Breast epithelium (tissue), 3 donors: ENCODE results near the gene ALMS1.

Source experiments
- POLR2A ChIP-seq: fragments of 450-650 bp; IDR thresholded peaks from one replicate; pipeline ENCODE4 v1.6.1; 2016; ENCODE audit warnings: antibody characterized with exemption, mild to moderate bottlenecking, moderate library complexity
- TF ChIP-seq, protein P1 (sequence below), 3 donors: fragments of 450-650 bp; IDR thresholded peaks; one replicate each; pipeline ENCODE4 v1.5.1; 2016 to 2017; ENCODE audit warnings: antibody characterized with exemption in 3 of 3, mild to moderate bottlenecking in 3 of 3, moderate library complexity in 3 of 3

GRCh38 chr2:73368781-73369180 is 16.9 kb upstream of the ALMS1 start:
- TF ChIP-seq, protein P1, sequence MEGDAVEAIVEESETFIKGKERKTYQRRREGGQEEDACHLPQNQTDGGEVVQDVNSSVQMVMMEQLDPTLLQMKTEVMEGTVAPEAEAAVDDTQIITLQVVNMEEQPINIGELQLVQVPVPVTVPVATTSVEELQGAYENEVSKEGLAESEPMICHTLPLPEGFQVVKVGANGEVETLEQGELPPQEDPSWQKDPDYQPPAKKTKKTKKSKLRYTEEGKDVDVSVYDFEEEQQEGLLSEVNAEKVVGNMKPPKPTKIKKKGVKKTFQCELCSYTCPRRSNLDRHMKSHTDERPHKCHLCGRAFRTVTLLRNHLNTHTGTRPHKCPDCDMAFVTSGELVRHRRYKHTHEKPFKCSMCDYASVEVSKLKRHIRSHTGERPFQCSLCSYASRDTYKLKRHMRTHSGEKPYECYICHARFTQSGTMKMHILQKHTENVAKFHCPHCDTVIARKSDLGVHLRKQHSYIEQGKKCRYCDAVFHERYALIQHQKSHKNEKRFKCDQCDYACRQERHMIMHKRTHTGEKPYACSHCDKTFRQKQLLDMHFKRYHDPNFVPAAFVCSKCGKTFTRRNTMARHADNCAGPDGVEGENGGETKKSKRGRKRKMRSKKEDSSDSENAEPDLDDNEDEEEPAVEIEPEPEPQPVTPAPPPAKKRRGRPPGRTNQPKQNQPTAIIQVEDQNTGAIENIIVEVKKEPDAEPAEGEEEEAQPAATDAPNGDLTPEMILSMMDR (IDR thresholded peaks at IDR 0.05), result no peak
- no peak for TF ChIP-seq POLR2A
